A172 (cell line): ENCODE measurements around the gene CTSH. TPM values are rescaled to one million over a fixed set of nuclear protein-coding genes. Genes with fewer than 3 reads are reported as not detected.

Source experiments
- DNase-seq: peaks from one replicate; pipeline ENCODE4 v3.0.0-alpha.2; 2015; ENCODE audit warnings: low spot score
- total RNA-seq: library from RNA; depleted of rRNA; stranded (reverse); fragments of >200 nt; shearing (Covaris generic); gene quantifications from 2 replicates; pipeline ENCODE4 v1.2.3, GENCODE V29; 2014; rRNA removed

CTSH gene, protein sequence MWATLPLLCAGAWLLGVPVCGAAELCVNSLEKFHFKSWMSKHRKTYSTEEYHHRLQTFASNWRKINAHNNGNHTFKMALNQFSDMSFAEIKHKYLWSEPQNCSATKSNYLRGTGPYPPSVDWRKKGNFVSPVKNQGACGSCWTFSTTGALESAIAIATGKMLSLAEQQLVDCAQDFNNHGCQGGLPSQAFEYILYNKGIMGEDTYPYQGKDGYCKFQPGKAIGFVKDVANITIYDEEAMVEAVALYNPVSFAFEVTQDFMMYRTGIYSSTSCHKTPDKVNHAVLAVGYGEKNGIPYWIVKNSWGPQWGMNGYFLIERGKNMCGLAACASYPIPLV
- total RNA-seq: 52.8 and 58.4 TPM in 2 replicates

DNA sequence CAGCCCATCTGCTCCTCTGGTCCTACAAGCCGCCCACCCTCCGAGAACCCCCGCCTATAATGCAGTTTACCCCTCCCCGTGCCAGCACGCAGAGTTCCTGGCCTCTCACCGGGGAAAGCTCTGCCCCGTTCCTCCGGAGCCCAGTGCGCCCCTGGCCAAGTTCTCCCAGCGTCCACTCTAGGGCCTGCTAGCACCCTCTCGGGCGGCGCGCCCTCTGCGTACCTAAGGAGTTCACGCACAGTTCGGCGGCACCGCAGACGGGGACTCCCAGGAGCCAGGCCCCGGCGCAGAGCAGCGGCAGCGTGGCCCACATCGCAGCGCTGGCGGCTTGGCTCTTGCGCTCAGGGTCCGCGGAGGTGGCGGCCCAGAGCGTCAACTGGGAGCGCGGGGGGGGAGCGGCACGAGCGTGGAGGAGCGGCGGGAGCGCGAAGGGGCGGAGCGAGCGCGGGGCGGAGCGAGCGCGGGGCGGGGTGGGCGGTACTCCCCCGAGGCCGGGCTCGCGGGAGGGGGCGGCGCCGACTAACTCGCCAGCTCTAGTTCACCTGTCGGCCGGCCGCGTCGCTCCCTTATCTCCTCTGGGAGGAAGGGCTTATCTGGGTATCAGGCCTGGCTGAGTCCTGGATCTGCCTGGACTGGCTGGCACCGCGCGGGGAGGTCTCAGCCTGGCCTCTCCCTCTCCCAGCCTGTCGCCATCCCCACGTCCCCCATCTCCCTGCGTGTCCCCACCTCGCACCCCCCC is at the start of gene CTSH:
CTSH (minus strand) TSS at position 378 of the 739 bp plus-strand sequence; CDS start at position 313, 65 bp downstream.
- peak; percentile 16 for DNase-seq

DNA sequence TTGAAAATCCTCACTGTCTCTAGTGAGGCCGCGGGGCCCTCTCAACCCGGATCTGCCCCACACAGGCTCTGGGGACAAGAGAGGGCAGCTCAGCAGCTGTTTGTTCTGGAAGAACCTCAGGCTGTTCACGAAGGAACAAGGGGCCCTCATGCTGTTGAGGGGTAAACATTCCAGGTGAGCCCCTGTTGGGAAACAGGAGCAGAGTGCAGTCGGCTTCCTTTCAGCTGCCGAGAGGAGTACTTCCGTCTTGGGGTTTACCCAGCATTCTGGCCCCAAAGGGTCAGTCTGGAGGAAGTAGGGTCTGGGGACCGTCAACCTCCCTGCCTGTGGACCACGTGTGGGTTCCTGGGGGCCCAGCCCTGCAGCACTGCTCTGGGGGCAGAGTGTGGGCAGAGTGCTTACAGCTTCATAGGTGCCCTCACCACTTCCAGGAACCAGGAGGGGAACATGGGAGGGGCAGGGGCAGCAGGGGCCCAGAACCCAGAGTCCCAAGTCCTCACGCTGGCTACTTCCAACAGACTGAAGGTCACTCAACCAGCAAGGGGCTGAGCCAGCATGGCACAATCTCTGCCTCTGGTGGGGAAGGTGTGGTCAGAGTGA is 49.2 kb upstream of the CTSH start:
- DNase-seq: no peak

GRCh38 chr15:78993257-78993930 is 48.5 kb upstream of the CTSH start:
- no peak for DNase-seq

DNA sequence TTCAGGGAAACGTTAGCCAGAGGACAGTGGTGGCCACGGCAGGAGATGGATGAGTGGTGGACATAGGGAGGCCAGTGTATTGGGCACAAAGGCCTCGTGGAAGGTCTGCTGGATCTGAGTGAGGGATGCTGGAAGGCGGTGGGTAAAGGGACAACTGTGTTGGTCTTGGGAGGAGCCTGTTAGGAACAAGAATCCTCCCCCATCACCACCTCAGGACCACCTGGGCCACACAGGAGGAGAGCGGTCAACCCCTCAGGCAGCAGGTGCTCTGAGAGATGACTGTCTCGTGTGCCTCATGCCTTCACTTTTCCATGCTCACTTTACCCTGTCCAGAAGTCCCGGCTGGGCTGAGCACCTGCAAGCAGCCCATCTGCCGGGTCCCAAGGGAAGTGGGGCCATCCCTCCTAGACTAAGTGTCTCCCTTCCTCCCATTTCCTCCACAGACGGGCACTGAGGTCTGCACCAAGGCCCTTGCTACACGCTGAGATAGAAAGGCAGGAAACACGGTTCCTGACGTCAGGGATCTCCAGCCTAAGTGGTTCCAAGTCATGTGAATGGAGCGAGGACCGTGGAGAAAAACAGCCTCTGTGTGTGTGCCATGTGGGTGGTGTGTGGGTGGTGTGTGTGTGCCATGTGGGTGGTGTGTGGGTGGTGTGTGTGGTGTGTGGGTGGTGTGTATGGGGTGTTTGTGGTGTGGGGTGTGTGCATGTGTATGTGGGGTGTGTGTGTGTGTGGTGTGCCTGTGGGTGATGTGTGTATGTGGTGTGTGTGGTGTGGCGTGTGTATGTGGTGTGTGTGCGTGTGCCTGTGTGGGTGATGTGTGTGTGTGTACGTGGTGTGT is 47.8 kb upstream of the CTSH start:
- no peak for DNase-seq

DNA sequence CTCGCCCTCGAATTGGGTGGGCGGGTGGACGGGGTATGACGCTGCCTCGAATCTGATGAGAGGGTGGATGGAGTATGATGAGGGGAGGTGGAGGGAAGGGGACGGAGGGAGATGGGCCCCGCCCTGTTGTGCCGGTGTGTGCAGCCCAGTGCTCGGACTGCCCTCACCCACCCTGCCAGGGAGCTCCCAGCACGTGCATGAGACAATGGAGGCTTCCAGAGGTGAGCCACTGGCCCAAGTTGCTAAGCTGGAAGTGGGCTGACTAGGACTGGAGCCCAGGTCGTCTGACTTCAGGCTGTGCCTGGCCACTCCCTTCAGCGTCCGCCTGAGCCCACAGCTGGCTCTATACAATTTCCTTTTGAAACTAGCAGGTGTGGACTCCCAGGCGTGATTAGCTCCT is 47.0 kb upstream of the CTSH start:
- no peak for DNase-seq

DNA sequence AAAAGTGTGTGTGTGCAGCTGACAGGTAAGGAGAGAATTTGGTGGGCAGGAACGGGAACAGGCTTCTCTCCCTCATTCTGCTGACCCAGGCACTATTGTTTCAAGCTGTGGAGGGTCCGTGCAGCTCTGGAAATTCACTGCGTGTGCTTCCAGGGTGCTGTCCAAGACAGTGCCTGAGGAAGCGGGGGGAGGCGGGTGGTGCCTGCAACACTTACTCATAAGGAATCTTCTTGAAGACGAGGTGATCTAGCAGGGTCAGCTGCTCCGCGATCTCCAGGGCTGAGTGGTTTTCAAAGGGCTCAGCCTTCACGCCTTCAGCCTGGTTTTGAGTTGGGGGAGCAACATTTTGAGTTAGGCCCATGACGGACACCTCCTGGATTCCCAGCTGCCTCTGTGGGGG is 46.6 kb upstream of the CTSH start:
- DNase-seq: no peak

DNA sequence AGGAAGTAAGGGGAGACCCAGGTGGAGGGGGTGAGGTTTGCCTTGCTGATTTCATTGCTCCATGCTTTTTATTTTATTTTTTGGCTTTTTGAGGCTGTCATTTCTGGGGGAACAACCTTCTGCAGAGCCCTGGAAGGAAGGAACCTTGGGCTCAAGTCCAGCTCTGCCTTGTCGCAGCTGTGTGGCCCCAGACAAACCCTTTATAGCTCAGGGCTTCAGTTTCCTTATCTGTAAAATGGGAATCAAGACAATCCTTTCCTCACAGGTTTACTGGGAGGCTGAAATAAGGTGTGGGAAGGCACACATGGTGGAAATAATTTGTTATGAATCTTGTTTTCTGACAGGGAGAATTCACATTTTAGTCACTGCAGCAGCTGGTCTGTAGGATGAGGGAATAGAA is 45.4 kb upstream of the CTSH start:
- no peak for DNase-seq

GRCh38 chr15:78989701-78990240 is 44.9 kb upstream of the CTSH start:
- DNase-seq: no peak

DNA sequence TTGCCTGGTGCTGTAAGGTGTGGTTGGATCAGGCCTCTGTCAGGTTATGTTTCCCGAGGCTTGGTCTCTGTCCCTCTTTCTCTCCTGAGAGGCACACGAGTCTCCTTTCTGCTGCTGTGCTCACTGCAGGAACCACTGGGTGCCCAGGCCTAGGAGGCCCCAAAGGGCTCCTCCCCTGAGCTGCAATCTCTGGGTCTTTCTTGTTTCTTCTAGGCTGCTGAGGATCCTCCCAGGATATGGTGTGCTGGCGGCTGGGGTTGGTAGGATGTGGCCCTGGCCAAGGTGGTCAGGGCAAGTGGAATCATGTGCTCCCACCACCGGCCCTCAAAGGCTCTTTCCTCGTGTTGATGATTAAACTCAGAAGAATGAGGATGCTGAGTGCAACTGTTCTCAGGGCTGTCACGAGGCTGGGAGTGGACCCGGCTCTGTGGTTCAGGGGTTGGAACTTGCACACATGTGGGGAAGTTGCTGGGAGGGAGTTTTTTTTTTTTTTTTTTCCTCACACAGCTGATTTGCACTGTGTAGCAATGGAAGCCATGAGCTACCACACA is 43.6 kb upstream of the CTSH start:
- DNase-seq: peak; percentile 99

DNA sequence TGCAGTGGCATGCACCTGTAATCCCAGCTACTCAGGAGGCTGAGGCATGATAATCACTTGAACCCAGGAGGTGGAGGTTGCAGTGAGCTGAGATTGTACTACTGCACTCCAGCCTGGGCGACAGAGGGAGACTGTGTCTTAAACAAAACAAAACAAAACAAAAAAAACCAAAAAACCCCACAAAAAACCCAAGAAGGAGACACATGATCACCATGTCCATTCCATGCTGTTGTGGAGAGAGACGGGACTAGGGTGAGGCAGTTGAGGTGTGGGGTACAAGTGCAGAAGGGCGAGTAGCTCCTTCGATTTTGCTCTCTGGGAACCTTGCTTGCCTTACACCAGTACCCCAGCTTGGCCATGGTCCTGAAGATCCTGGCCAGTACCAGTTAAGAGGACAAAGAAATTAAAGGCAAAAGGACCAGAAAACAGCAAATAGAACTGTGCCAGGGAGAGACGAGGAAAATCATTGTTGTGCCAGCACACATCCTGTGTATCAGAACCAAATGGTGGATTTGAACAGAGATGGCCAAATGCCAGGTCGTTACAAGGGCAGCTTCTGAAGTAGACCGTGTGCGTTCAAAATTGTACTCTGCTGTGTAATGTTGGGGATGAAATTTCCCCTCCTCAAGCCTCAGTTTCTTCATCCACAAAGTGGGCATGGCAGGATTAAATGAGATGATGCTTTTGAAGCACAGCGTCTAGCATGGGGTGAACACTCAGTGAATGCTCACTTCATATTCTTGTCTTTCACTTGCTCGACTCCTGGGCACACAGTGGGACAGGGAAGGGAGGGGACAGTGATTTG is 42.9 kb upstream of the CTSH start:
- no peak for DNase-seq

- DNase-seq: no peak
These were observed 41.1 kb upstream of the CTSH start for GRCh38 chr15:78985859-78986475.

- DNase-seq: no peak
These were observed 39.2 kb upstream of the CTSH start for GRCh38 chr15:78984041-78984440.

GRCh38 chr15:78983146-78983918 is 38.5 kb upstream of the CTSH start:
- no peak for DNase-seq

GRCh38 chr15:78982736-78983135 is 37.9 kb upstream of the CTSH start:
- DNase-seq: no peak

DNA sequence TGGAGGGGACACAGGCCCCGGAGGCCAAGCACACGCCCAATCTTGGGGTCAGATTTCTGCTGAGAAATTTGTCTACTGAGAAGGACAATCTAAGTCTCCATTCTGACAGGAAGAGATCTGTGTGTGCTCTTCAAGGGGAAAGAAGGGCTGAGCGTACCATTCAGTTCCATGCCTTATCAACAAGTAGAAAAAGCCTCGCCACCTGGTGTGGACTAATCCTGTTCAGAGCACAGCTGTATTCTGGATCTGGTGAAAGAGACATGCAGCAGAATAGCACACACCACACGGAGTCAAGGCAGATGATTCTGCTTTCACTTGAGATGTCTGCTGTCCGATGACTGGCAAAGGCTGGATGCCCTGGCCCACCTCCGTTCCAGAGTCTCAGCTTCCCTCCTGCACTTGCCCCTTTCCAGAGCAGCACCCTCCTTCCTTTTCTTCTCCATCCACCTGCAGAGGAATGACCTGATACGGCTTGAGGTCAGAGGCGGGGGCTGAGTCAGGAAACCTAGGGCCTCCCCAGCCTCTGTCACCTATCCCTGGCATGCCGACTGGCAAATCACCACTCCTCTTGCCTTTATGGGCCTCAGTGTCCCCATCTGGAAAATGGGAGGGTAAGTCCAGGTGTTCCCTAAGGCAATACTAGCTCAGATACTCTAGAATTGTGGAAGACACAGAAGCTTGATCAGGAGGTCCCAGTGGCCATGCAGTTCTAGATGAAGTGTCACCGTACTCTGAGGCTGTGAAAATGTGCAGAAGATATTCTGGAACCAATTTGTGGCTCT is 36.9 kb upstream of the CTSH start:
- DNase-seq: no peak

DNA sequence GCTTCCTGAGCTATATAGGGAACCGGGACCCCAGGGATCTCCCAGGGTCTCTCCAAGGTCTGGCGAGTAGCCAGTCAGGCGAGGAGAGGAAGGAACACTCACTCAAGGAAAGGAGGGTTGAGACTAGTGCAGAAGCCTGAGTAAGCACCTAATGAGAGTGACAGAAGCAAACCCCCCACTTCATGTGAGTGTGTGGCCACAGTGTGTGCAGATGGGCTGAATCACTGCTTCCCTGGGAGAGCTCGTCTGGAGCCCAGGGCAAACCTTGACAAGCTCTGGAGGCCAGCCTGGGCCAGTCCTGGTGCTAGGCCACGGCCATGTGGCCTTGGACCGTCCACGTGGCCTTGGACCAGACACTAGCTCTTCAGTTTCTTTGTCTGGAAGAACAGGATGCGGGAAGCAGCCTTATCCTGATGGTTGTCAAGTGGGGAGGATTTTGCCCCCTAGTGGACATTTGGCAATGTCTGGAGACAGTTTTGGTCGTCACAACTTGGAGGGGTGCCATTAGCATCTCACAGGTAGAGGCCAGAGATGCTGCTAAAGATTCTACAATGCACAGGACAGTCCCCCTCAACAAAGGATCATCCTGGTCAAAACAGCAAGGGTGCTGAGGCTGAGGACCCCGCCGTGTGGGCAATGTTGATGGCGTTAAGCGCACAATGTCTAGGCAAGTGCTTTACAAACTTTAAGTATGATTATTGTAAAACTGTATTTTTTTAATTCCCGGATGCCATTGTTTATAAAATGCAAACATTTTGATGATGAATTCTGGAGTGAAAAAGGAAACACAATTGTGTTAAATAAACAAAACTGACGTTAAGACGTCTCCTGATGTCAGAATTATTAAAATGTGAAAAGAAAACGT is 34.8 kb upstream of the CTSH start:
- DNase-seq: peak; percentile 89
